Islet of Langerhans (tissue), 1 donor: ENCODE results near the gene GINS1.

Experiments used
- FAIRE-seq: peaks from one replicate; lab custom pipeline; 2011; peaks lifted over from hg19 to GRCh38; lab: Jason Lieb, UNC

The GINS1 gene

DNA sequence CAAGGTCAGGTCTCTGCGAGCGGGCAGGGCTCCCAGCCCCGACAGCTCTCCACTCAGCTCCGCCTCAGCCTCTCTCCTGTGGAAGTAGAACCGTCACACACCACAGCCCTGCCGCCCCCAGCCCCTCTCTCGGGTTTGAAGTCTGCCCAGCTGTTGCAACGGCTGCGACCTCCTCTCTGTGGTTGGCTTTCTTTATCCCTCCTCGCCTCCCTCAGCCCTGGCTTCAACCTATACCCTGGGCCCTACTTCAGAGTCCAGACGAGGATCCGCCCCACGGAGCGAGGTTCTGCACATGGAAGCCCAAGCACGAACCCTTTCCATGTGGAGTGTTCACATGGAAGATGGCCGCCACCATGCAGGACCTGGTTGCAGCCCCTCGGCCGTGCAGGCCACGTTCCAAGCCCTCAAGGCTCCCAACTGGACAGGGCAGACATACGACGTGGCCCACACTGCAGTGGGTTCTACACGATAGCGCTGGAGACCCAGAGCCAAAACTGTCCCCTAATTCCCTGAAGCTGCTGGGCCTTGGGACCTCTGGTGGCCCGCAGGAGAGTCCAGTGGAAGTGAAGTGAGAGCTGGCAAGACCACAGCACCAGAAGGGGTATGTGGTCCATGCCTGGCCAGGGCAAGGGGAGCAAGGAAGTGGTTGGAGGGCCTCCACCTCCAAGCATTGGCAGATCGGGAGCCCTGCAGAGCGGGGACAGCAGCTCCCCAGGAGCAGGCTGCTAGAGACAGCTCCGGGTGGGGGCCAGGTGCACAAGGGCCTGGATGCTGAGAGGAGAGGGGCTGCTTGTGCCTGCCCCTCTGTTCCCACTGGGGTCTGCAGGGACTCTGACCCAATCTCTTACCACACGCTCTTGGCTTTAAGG lies 69.8 kb downstream of the GINS1 start:
- FAIRE-seq: no peak

DNA sequence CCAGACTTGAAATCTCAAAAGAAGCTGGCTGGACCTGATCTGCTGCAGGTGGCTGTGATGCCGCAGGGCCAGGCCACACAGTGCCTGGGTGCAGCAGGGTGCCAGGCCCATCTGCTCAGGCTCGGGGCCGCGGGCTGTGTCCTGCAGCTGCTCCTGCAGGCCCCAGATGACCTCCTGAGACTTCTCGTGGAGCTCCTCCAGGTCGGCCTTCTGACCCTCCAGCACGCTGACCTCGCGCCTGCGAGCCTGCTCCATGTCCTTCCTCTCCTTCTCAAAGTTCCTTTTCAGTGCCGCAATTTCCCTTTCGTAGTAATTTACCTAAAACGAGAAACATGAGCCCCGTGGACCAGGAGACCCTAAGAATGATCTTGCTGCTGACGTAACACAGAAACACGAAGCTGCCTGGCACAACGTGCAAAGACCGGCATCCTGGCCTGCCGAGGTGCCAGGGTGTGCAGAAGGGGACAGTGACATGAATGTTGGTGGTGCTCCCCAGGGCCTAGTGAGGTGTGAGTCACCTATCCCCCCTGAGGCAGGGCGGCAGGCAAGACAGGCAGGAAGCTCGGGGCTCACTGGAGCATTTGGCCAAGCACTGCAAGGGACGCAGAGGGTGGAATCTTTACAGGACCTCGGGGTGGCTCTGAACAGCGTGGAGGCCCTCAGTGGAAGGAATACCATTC lies 71.6 kb downstream of the GINS1 start:
- no peak for FAIRE-seq

DNA sequence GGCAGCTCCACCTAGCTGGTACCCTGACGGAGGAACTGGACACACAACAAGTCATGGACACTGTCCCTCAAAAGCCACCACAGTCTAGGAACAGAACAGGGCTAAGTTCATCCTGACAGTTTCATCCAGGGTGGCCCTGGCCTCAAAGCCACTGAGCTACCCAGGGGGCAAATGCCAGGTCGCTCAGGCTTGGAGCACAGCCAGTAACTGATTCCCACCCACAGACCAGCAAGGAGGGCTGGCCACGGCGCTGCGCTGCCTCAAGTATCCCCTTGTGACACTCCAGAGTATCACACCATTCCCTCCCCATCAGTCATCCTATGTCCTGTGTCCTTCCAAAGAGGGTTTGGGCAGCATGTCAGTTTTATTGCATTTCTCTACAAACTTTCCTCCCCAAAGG lies 72.2 kb downstream of the GINS1 start:
- no peak for FAIRE-seq

DNA sequence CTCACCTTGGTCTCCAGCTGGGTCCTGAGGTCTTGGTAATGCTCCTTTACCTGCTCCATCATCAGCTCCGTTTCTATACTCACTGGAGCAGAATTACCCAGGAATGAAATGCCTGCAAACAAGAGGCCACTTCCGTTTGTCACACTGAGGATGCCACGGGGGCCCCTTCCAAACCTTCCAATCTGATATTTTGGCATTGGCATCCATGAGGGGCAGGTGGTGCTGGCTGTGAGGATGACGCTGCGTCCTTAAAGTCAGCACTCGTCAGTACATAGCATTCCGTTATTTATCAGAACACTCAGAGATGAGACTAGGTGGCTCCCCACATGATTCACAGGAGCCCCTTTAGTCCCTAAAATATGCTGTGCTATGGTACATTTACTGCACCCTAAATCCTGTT lies 72.7 kb downstream of the GINS1 start:
- FAIRE-seq: no peak

DNA sequence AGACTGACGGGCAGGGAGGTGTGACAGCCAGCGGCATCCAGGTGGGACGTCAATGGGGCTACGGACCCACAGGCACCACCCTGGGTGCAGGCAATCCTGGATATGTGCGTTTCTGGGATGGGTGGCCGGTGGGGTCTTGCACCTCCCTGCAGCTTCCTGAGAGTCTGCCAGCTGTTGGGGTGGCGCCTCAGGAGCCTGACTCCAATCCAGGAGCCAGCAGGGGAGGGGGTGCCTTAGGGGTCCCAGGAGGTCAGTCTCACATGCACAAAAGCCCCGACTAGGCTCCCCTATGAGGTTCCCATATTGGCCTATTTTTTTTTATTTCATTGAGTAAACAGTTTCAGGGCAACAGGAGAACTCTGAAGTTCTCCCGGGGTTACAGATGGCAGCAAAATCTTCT lies 73.3 kb downstream of the GINS1 start:
- FAIRE-seq: no peak

DNA sequence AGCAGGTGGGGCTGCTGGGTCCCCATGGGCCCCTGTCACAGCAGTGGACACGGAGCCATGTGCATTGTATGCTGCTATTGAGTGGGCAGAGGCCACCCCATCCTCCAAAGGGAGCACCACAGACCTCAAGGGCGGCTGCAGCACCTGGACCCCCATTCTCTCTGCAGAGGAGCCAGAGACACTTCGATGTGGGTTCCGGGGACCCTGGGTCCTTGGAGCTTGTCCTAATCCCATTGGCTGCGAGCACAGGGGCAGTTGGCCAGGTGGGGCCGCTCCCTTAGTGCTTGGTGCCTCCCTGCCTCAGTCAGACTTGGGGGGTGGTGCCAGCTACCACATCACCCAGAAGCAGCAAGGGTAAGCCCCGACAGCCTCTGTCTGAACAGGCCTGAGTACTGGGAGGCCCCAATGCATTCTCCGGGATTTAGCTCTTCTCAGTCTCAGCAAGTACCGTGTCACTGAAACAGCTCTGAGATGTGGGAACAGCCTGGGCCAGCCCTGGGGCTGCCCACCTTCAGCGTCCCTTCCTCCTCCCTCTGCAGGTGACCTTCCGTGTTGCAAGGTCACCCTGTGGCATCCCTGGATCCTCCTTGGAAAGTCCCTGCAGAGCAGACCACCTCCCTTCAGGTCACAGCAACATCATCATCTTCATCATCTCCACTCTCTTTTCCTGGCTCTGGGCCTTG lies 73.9 kb downstream of the GINS1 start:
- no peak for FAIRE-seq

DNA sequence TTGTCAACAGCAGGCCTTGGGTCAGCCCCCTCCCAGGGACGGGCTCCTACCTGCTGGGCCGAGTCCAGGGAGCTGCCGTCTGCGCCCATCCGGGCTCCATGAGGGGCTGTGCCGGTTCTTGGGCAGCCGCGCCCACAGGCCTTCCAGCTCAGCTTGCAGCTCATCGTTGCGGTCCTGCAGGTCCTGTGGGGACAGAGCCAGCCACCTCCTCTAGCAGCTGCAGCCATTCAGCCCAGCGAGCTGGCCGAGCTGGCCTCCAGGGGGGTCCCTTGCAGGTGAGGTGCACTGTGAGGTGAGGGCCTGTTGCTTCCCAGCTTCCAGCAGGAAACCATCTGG lies 74.4 kb downstream of the GINS1 start:
- no peak for FAIRE-seq

DNA sequence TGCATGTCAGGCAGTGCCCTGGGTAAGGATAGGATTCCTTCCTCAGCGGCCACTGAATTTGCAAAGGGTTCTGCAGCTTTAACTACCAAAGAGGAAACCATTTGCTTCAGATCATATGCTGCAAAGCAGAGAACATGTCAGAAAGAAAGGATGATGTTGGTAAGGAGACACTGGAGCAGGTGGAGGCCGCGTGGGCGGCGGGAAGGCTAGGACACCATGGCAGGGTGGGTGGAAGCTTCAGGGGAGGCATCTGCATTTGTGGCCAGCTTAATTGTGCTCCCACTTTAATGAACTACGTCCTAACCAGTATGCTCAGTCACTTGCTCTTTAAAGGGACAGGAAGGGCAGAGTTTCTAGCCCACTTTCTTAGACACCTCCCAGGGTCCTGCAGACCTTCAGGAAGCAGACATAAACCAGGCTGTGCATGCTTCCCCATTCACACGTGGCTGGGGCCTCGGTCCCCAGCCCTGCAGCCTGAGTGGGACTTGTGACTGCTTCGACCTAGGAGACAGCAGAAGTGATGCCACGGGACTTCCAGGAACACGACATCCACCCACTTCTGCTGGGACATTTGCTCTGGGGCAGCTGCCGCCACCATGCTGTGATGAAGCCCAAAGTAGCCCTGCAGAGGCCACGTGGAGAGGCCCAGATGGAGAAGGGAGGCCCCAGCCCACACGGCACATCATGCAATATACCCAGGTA lies 76.1 kb downstream of the GINS1 start:
- FAIRE-seq: no peak

DNA sequence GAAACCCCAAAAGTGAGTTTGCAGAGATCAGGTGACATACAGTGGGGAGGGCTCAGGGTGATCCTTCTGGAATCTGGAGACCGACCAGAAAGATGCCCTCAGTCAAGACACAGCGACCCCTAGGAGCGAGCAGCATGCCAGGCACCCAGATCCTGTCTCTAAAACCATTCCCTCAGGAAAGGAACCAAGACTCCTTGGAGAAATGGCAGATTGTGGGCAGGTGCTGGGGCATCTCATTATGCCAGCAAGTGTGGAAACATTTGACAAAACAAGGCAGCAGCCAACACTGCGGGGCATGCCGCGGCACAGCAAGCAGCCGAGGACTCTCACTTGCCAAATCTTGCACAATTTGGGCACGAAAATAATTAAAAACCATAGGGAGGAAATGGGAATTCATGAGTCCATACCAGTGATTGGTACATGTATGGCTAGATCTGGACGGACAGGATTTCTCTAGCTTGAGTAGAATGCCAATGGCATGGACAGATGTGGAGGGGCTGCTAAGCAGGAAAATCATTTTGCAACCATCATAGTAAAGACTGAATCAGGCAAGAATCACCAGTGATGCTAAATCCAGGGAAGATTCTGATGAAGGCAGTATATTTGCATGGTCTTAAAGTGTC lies 76.9 kb downstream of the GINS1 start:
- FAIRE-seq: no peak

DNA sequence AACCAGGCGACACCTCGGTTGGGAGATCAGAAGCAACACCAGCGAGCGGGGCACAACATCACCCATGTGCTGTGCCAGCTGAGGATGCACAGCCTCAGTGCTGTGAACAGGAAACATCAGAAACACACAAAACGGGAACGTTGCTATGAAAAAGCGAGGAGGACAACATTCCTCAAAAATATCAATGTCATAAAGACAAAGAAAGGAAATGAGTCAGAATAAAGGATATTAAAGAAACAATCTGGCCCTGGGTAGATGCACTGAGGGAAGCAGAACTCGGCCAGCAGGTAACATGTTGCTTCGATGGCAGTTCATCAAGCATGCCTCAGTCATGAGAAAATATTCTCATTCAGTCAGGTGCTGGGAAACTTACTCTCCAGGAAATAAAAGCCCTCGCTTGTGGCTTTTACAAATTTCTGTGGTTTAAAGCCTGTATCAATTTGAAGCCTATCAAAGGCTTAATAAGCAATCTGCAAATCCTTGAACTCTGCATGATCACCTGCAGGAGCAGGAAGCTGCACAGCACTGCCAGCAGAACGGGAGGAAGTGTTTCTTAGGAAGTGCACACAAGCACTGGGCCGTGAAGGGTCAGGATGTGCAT lies 77.5 kb downstream of the GINS1 start:
- no peak for FAIRE-seq

DNA sequence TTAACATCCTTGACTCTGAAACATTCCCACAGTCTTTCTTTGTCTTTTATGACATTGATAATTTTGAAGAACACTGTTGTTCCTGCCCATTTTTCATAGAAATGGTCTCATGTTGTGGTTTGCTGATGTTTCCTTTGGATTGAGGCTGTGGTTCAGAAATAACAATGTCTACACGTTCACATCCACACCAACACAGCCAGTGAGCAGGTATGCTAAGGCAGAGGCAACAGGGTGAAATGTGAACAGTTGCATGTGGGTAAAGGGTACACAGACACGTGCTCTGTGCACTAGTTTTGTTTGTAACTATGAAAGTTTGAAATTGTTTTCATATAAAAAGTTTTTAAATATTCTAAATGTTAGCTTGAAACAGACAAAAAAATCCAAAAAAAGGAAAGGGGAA lies 78.4 kb downstream of the GINS1 start:
- no peak for FAIRE-seq

DNA sequence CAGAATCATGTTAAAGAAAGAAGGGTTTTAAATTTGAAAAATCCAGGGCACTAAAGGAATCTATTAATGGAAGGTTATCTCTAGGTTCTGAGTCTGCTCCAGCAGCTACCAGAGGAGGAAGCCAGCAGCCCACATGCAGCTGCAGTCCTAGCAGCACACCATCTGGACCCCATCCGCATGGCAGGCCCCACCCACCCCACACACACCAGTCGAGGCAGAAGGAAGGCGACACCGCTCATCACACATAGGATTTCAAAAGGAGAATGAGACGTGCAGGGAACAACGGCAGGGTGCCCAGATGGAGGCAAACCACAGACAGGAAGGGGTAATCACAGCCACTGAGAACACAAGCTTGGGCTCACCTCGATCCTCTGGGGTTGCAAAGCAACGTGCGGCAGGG lies 78.9 kb downstream of the GINS1 start:
- FAIRE-seq: no peak

DNA sequence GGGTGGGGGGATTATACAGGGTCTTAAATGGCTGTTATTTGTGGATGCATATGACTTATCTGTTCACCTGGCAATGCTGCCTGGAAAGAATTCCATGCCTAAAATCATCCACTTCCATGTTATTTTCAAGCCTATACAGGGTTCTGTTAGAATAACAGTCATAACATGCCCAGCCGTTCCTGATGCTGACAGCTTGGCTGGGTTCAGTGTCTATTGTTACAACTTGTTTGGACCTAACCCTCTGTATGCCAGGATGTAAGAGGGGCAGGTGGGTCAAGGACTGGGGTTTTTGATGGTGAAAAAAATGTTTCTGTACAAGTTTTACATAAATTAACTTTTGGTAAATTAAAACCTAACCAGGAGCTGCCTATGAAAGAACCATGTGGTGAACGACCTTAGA lies 79.8 kb downstream of the GINS1 start:
- FAIRE-seq: no peak

DNA sequence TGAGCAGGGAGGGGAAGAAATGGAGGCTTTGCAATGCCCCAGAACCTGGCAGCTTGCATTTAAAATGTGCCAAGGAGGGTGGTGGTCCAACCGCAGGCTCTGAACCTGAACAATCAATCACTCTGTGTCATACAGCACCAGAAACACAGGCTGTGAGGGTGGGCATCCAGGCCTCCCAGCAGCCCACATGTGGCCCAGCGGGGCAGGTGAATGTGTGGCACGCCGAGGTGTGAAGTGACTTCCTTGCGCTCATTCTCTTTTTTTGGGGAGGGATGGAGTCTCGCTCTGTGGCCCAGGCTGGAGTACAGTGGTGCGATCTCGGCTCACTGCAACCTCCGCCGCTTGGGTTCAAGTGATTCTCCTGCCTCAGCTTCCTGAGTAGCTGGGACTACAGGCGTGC lies 80.5 kb downstream of the GINS1 start:
- FAIRE-seq: no peak

DNA sequence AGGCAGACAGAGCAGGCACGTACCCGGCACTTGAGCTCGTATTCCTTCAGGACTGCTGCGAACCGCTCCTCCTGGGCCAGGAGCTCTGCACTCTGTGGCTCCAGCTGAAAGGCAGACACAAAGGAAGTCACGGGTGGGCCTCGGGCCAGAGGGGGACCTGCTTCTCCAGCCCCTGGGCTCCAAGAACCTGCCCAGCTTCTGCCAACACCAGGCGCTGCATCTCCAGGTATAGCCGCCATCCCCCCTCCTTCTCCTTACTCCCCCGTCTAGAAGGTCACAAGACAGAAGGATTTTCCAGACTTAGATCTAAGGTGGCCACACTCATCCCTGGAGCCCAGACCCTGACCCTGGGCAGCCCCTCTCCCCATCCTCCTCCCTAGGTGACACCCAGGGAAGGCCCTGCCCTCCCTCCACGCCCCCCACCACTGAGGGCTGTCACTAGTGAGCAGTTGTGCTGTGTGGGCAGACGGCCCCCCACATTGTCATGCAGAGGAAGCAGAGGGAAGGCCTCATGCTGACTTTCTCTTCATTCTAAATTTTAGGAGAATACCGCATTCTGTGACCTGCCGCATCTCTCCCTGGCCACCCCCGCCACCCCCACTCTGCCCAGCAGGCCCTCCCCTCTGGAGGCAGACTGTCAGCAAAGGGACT lies 81.9 kb downstream of the GINS1 start:
- FAIRE-seq: no peak

DNA sequence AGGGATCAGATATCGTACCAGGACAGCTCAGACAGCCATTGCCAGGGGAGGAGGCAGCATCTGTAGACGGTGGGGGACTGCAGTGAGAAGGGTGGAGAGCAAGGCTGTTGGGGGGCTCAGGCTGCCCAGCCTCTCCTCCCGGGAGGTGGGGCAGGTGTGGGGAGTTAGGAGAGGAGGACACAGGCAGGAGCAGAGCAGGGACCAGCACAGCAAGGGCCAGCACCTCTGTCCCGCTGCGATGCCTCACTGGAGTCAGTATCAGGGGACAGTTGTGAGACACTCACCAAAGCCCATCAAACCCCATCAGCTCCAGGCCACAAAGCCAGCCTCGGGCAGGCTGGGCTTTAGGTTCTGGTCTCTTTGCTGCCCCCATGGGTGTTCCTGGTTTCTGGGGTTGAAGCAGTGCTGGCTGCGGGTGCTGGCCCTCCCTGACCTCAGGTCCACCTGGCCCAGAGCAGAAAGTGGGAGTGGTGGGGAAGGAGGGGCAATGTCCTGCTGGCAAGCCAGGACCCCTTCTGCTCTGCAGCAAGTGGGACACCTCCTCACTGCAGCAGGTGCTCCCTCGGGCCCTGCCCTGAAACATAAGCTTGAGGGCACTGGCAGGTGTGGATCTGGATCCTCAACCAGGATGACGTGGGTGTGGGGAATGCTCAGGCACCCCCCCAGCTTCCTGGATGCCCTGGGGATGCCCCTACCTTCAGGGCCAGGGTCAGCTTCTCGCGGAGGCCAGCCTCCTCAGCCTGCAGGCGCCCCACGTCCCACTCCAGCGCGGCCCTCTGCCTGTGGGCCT lies 83.4 kb downstream of the GINS1 start:
- FAIRE-seq: no peak

DNA sequence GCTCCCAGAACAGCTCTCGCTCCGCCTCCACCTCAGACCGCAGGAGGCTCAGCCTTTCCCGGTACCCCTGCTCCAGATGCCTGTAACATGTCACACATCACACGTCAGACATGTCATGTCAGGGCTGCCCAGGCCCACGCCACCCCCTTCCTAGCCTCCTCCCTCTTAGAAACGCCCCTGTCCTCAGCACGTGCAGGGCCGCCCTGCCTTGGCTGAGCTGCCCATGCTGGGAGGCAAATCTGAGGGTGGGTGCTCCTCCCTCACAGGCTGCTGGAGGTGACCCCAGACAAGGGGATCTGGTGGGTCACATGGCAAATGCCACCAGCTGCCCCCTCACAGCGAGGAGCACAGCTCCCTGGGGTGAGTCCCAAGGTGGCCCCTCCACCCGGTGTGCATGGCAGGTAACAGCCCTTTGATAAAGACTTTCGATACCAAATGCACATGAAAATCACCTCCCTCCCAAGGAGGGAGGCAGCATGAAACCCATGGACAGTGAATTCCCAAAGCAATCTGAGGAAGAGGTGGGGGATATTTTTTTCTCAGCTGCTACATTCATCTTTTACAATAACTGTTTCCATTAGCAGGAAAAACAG lies 84.1 kb downstream of the GINS1 start:
- FAIRE-seq: no peak

DNA sequence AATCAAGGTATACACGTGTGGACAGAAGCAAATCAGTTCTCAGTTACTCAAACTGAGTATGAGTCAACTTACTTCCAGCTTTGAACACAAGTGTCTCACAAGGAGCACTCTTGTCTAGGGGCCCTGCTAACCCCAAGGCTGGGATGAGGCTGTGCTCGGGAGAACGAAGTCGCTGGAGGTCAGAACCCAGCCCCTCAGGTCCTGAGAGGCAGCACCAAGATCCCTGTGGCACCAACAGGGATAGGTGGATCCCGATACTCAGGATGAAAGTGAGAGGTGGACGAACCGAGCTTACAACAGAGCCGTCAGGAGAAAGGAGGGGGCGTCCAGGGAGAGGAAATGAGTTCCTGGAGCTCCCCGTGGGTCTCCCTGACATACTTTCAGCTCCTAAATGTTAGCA lies 85.7 kb downstream of the GINS1 start:
- no peak for FAIRE-seq

DNA sequence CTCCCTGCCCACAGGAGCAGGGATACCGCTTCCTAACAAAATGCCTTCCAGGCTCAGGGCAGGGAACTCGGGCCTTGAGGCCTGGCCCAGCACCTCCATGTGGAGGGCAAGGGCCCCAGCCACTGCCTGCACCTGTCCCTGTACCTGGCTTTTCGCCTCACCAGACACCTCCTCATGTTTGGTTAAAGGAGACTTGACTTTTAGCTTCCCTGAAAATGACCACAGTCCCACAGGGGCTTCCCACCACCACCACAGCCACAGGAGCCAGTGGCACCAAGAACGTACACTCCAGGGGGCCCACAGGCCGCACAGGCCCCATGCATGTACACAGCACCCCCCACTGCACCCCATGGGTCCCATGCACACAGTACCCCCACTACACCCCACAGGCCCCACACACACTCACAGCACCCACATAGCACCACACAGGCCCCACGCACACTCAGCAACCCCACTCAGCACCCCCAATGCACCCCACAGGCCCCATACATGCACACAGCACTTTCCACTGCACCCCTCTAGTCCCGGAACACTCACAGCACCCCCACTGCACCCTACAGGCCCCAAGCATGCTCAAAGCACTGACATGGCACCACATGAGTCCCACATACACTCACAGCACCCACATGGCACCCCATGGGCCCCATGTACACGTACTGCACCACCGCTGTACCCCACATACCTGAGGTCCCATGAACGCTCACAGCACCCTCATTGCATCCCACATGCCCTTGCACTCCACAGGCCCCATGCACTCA lies 86.5 kb downstream of the GINS1 start:
- no peak for FAIRE-seq
